SK-N-MC (cell line): Measurements from ENCODE around the gene ERICH6.

ENCODE experiments used
- EZH2 ChIP-seq: fragments of 200-600 bp; sonication (generic); IDR thresholded peaks from one replicate; pipeline ENCODE4 v1.6.1; 2017; ENCODE audit warnings: antibody characterized with exemption
- FOXP2 ChIP-seq: optimal IDR thresholded peaks from 2 replicates; pipeline ENCODE3; 2011; ENCODE audit warnings: mild to moderate bottlenecking, moderate library complexity; ENCODE audit not compliant: insufficient read depth; ENCODE audit errors: extremely low read length, control extremely low read depth
- POLR2AphosphoS5 ChIP-seq: IDR thresholded peaks from 2 replicates; pipeline ENCODE4 v1.6.1; 2012; ENCODE audit warnings: mild to moderate bottlenecking, low read depth, low read length, borderline replicate concordance

GRCh38 chr3:150620002-150620689, 83.6 kb downstream of the ERICH6 start:
- no peak for TF ChIP-seq POLR2AphosphoS5
- no peak for TF ChIP-seq EZH2
- no peak for TF ChIP-seq FOXP2
